GM18511 (cell line): ENCODE measurements around the gene SDHD.
A peak's percentile ranks its signal among the peaks of the same experiment; 100 is the strongest.
"Not testable (repeated sequence)": the region's sequence is repeated elsewhere in the genome, so short reads cannot be mapped to it uniquely, and the experiment has no call there.

Experiments
- ATAC-seq: cut with Tn5 transposase; IDR thresholded peaks from one replicate; pipeline ENCODE4 v1.9.1; 2021; ENCODE audit warnings: mild to moderate bottlenecking, moderate library complexity; ENCODE audit not compliant: unreplicated experiment

The SDHD gene

DNA sequence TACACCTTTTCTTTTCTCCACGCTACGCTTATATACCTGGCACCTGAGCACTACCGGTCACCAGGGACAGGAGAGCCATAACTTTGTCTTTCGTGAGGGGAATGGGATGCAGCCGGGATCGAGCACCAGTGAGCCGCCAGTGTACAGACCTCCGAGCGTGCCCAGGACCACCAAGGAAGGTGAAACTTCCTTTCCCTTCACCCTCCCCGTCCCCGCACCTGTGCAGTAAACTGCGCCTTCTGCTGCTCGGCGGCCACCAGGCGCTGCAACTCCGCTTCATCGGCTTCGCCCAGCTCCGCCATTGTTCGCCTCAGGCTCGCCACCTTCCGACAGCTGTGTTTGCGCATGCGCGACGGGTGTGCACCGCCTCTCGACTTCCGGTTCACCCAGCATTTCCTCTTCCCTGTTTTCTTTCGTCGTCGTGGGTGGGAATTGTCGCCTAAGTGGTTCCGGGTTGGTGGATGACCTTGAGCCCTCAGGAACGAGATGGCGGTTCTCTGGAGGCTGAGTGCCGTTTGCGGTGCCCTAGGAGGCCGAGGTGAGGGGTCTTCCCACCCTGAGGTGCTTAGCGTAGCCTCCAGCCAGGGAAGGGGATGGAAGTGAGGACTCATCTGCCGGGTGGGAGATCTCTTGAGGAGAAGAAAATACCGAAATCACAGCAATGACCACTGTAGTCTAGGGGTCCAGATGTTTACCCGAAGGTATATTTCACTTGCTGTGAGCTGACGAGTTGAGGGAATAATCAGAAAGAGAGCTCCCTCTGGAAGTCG lies at the start of gene SDHD, which contains the start of gene TIMM8B:
Gene SDHD, plus strand, starts transcription at position 452 of the 770 bp plus-strand sequence. Its CDS starts 35 bp downstream, at position 487.
Gene TIMM8B, minus strand, starts transcription at position 335 of the 770 bp plus-strand sequence. Its CDS starts 33 bp downstream, at position 302.
- ATAC-seq, result peak; percentile 93

DNA sequence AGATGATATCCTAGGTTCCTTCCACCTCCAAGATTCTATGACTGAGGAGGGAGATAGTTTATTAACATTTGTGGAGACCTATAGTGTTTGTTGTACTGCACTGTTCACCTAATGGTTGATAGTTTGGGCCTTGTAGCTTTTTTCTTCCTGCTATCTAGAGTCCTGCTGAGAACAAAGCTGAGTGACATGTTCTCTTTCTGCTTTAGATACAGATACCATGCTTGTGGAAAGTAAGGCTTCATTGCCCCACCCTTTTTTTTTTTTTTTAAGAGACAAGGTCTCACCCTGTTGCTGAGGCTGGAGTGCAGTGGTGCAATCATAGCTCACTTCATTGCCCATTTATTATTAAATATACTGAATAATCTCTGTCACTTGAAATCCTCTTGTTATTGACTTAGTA lies 49.1 kb upstream of the SDHD start:
- ATAC-seq, result no peak

DNA sequence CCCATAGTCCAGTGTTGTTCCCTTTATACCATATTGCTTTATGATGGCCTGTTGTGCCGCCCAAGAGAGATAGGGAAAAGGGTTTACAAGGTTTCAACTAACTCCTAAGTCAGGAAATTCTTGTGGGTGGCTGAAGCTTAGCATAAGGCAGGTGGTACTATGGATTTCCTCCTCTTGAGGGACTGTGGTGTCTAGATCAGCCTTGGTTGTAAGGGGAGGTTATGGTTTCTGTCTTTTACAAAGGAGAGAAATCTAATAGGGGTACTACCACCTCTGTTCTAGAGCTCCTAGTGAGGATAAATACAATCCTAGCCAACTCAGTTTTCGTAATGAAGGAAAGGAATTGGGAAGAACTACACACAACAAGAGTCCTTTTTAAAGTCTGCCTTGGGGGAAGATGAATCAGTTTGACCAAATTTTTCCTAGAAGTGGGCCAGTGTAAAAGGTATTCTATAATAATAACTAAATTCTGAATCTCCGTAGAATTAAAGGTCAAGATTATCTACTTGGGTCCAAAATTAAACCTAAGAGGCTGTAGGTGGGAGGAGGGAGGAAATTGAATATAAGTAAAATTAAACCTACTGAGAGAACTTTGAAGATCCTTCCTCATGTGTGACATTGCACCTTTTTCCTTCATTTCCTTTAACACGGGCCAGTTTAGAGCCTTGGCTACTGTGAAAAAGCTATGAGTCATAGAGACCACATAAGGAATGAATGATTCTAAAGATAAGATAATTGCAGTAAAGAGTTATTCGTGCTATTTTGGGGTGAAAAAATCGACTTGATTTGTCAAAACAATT lies 44.3 kb upstream of the SDHD start:
- ATAC-seq, result no peak

DNA sequence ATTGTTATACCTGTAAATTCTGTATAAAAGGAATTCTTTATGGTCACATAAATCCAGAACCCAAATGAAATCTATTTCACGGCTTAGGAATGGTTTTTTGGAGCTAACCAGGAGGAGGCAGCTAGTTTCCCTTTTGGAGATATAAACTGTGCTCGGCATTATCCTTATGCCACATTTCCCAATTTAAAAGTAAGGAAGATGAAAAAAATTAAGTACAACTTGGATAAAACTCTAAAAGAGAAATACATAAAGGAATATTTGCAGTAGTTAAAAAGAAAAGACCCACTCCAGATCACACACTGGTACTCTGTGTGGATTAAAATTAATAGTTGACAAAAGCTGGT lies 43.7 kb upstream of the SDHD start:
- no peak for ATAC-seq

DNA sequence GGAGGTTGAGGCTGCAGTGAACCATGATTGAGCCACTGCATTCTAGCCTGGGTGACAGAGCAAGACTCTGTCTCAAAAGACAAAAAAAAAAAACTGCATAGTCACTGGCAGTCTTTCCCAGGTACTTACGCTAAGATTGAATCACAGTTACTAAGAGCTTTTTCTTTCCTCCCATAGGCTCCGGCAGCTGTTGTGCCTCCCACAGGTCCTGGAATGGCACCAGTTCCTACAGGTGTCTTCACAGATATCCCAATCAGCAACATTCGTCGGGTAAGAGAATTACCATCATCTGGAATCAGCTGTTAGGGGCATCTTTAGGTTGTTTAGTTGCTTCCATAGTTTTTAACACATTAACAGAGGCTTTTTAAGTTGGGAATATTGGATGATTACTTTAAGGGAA lies 41.7 kb upstream of the SDHD start:
- ATAC-seq, result no peak

DNA sequence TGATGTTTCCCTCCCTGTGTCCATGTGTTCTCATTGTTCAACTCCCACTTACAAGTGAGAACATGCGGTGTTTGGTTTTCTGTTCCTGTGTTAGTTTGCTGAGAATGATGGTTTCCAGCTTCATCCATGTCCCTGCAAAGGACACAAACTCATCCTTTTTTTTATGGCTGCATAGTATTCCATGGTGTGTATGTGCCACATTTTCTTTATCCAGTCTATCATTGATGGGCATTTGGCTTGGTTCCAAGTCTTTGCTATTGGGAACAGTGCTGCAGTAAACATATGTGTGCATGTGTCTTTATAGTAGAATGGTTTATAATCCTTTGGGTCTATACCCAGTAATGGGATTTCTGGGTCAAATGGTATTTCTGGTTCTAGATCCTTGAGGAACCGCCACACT lies 40.0 kb upstream of the SDHD start:
- not testable (repeated sequence) for ATAC-seq

DNA sequence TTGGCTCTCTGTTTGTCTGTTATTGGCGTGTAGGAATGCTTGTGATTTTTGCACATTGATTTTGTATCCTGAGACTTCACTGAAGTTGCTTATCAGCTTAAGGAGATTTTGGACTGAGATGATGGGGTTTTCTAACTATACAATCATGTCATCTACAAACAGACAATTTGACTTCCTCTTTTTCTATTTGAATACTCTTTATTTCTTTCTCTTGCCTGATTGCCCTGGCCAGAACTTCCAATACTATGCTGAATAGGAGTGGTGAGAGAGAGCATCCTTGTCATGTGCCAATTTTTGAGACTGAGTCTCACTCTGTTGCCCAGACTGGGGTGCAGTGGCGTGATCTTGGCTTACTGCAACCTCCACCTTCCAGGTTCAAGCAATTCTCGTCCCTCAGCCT lies 38.4 kb upstream of the SDHD start:
- ATAC-seq, result not testable (repeated sequence)

DNA sequence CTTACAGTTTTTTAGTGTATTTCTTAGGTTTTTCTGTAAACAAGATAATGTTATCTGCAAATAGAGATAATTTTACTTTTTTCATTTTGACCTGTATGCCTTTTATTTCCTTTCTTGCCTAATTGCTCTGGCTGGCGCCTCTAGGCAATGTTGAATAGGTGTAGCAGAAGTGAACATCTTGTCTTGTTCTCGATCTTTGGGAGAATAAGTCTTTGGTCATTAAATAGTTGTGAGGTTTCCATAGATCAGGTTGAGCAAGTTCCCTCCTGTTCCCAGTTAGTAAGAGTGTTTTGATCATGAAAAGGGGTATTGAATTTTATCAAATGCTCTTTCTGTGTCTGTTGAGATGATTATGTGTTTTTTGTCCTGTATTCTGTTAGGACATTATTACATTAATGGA lies 36.9 kb upstream of the SDHD start:
- ATAC-seq, result no peak

DNA sequence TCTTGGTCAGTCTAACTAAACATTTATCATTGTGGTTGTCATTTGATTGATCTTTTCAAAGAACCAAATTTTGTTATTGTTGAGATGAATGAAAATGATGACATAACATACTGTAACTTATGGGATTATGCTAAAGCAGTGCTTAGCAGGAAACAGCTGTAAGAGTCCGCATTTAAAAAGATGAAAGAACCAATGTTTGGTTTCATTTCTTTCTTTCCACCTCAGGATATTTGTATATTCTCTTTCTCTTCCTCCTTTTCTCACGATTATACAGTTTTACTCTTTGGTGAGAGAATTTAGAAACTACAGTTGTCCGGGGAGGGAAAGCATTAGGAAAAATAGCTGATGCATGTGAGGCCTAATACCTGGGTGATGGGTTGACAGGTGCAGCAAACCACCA lies 36.0 kb upstream of the SDHD start:
- ATAC-seq, result peak; percentile 83

DNA sequence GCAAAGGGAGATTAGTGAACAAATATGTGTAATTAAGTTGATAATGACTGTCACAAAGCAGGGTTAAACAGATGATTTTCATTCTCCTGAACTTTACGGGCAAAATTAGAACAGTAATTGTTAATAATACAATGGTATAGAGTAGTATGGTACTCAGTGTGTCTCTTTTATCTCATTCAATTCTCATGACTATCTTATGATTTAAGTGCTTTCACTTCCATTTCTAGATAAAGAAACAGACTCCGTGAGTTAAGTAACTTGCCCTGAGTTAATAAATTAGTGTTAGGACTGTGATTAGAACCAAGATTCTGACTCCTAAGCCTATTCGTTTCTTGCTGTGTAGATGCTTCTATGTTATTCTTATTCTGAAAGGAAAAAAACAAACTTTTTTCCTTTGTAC lies 34.9 kb upstream of the SDHD start:
- no peak for ATAC-seq

DNA sequence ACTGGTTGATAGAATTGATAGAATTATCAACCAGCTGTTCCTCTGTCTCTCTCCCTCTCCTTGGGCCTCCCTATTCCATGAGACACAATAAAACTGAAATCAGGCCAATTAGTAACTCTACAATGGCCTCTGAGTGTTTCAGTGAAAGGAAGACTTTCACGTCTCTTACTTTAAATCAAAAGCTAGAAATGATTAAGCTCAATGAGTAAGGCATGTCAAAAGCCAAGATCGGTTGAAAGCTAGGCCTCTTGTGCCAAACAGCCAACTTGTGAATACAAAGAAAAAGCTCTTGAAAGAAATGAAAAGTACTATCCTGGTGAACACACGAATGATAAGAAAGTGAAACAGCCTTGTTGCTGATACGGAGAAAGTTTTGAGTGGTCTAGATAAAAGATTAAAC lies 29.5 kb upstream of the SDHD start:
- no peak for ATAC-seq

DNA sequence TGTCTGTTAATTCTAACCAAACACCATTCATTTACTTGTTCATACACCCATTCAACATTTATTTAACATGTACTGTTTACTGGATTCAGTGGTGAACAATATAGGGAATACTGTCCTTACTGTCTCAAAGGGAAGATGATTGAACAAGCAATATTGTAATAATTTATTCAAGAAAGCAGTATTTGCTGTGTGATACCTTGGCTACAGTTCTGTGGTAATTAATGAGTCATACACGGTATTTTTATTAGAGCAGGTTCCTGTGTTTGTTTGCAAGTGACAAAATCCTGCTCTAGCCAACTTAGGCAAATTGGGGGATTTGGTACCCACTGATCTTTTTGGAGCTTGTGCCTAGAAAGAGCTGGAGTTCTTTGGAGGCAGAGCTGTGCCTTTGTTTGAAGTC lies 28.6 kb upstream of the SDHD start:
- no peak for ATAC-seq

DNA sequence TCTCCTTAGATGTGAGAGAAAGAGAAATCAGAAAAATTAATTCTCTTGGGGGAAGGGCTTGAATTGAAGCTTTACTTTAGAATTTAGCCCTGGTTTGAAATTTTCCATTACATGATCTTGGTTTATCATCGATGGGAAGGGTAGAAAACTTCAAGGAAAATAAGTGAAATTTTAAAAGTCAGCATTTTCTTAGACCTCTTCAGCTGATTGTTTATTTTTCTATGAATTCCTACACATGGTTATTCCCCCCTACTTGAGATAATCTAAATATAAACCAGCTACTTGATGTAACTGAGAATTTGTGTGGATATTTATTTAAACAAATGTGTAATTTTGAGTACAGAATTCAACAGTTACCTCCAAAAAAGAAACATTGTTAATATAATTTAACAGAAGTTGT lies 23.8 kb upstream of the SDHD start:
- no peak for ATAC-seq

DNA sequence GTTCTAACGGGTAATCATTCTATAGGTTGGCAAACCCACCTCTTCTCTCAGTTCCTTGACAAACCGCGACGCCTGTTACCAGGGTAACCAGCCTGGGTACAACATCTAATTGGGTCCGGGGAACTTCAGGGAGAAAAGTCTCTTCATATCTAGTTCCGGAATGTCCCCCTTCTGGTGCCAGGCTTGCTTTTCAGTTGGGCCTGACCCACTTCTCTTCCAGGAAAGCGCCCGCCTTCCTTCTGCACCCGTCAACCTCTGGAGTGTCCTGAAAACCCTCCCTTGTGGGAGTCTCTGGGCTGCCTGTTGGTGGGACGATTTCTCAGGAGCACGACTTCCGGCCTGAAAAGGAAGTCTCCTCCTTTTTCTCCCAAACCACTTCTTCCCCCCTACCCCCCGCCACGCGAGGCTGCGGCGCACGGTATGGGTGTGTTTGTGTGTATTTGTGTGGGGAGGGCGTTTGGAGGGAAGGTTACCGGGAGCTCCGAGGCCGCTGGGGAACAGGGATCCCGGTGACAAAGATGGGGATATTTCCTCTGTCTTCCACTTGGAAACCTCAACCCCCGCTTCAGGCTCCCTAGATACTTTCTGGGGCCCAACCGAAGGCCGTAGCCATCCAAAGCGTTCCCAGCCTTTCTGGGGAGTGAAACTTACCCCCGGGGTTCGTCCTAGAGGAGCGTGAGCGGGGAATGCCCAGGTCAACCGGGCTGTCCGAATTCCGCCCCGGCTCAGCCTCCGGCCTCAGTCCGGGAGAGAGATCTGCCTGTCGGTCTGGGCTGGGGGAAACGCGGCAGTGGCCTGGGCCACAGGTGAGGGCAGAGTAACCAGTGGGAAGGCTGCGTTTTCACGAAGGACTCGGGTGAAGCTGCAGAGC lies 12.5 kb upstream of the SDHD start, which contains the start of the genes NKAPD1 and PIH1D2:
Gene NKAPD1, plus strand, starts transcription at position 359 of the 871 bp plus-strand sequence. CDS start 1,276 bp downstream, outside the sequence.
Gene PIH1D2, minus strand, starts transcription at position 77 of the 871 bp plus-strand sequence. CDS start 843 bp downstream, outside the sequence.
- peak; percentile 93 for ATAC-seq

DNA sequence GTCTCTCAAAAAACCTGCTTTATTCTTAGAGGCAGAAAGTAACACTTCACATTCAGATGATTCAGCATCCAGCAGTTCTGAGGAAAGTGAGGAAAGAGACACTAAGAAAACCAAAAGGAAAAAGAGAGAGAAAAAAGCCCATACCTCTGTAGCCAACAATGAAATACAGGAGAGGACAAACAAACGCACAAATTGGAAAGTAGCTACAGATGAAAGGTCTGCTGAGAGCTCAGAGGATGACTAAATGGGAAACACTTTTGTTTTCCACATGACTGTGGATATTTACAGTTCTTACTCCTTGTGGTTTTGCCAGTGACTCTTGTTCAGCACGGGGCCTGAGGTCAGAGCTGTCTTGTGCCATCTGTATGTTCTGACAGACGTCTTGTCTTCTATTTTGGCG lies 3.9 kb upstream of the SDHD start:
- ATAC-seq, result no peak

DNA sequence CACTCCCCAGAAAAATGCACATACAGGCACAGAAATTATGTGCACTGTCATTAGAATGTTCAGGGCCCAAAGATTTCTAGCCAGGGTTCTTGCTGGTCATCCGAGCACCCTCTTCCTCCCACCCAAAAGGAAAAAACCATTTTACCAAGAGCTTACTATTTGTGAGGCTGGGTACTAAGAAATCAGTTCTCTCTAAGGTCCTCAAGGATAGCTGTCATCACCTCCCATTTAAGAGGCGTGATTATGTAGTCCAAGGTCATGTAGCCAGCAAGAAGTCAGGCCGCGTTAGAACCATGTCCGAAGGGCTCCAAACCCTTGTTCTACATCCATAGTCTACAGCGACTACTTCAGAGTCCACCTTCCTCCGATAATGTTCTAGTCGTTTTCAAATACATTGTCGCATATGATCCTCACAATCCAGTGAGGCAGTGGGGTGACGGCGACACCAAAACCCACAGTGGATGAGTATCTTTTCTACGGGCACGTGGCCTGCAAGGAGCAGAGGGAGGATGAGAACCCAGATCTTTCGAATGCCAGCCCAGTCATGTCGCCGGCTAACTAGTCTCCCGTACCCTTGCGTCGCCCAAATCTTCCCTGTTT lies 751 bp upstream of the SDHD start:
- ATAC-seq, result peak; percentile 53

DNA sequence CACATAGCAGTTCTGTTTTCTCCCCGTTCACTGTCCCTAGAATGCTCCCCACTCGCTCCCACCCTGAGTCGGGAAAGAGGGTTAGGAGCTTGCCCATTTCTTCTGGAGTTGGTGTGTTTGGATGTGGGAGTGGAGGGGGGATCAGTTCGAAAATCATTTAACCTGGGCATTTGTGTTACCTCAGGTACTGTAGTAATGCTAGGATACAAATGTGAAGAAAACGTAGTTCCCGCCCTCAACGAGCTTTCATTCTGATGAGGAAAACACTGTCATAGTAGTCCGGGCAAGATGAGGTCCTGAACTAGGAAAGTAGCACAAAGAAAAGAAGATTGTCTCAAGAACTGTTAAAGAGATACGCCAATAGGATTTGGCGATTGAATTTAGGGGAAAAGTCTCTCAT lies 539 bp downstream of the SDHD start:
- no peak for ATAC-seq

DNA sequence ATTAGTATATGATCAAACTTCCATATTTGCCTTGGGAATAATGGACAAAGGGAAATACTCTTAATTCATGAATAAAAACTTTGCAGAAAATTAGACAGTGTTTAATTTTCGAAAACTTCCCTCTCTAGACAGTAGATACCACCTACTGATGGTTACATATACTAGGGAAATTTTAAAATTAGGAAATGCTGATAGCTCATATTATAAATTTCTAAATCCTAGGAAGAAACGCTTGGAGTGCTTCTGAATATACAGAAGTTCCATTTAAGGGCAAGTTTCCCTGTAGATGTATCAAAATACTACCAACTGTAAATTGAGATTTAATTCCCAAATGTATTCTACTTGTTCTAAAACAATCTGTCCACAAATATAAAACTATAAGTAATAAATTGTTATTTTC lies 8.6 kb downstream of the SDHD start:
- not testable (repeated sequence) for ATAC-seq

DNA sequence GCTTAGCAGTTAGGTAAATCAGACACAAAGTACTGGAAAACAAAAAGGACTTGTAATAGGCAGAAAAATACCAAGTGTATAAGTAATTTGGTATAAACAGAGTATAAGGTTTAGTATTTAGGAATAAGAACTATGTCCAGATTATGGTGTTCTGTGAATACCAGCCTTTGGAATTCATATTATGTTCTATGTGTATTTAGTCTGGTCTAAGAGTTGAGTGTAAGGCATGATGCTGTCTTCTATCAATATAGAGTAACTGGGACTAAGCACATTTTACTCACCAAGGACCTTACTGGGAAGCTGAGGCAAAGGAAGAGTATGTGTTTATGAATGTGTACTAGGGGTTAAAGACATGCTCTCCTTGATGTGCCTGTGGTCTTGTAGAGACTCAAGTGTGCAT lies 9.5 kb downstream of the SDHD start:
- no peak for ATAC-seq

DNA sequence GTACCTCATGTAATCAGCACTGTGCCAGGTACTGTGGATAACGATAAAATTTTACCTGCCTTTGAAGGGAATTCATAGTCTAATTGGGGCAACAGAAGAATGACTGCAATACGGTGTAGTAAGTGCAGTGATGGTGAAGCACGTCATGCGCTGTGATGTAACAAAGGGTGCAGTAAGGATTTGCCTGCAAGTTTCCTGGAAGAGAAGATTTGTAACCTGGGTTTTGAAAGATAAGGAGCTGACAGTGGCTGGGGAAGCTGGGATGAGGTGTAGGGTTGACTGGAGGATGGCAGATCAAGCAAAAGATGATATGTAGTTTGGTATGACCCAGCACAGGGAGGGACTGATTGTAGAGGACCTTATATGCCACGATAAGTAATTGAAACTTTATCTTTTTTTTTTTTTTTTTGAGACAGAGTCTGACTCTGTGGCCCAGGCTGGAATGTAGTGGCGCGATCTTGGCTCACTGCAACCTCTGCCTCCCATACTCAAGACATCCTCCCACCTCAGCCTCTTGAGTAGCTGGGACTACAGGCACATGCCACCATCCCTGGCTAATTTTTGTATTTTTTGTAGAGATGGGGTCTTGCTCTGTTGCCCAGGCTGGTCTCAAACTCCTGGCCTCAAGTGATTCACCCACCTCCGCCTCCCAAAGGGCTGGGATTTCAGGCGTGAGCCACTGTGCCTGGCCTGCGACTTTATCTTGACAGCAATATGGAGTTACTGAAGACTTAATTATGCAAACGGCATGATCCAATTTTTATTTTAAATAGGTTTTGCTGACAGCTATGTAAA lies 11.3 kb downstream of the SDHD start:
- ATAC-seq, result no peak
